CD4-positive, alpha-beta T cell treated with Interleukin-15 for 1 hour (primary cell): ENCODE results near the gene B3GALT4.
"Not testable (repeated sequence)": the region's sequence is repeated elsewhere in the genome, so short reads cannot be mapped to it uniquely, and the experiment has no call there.

ENCODE experiments used
- DNase-seq: peaks from one replicate; pipeline ENCODE4 v3.0.0-alpha.2; 2020

The B3GALT4 gene

GRCh38 chr6:33276864-33277662, at the start of gene B3GALT4:
Gene B3GALT4 (plus strand): TSS chr6:33277123. CDS start chr6:33277420, 297 bp downstream.
- peak; percentile 81 for DNase-seq

GRCh38 chr6:33235221-33235634, 41.7 kb upstream of the B3GALT4 start:
- DNase-seq = no peak

GRCh38 chr6:33236328-33236727, 40.6 kb upstream of the B3GALT4 start:
- DNase-seq = no peak

- no peak for DNase-seq
Measured at GRCh38 chr6:33236852-33237251, 40.1 kb upstream of the B3GALT4 start.

- DNase-seq = no peak
Measured at GRCh38 chr6:33237741-33238140, 39.2 kb upstream of the B3GALT4 start.

GRCh38 chr6:33241968-33242367, 35.0 kb upstream of the B3GALT4 start:
- no peak for DNase-seq

GRCh38 chr6:33243476-33243875, 33.4 kb upstream of the B3GALT4 start:
- DNase-seq = no peak

- peak; percentile 88 for DNase-seq
Measured at GRCh38 chr6:33247977-33248642, 28.8 kb upstream of the B3GALT4 start.

GRCh38 chr6:33248643-33248931, 28.3 kb upstream of the B3GALT4 start:
- DNase-seq = peak; percentile 26

- DNase-seq = peak; percentile 99
Measured at GRCh38 chr6:33248932-33249731, 27.8 kb upstream of the B3GALT4 start.

GRCh38 chr6:33249732-33250630, 26.9 kb upstream of the B3GALT4 start:
- DNase-seq = no peak

GRCh38 chr6:33250731-33251130, 26.2 kb upstream of the B3GALT4 start:
- DNase-seq = no peak

GRCh38 chr6:33251395-33252012, 25.4 kb upstream of the B3GALT4 start:
- no peak for DNase-seq

- DNase-seq = no peak
Measured at GRCh38 chr6:33252759-33253158, 24.2 kb upstream of the B3GALT4 start.

- DNase-seq = no peak
Measured at GRCh38 chr6:33254591-33254990, 22.3 kb upstream of the B3GALT4 start.

- DNase-seq = no peak
Measured at GRCh38 chr6:33259032-33259431, 17.9 kb upstream of the B3GALT4 start.

- not testable (repeated sequence) for DNase-seq
Measured at GRCh38 chr6:33262490-33262889, 14.4 kb upstream of the B3GALT4 start.

GRCh38 chr6:33264015-33264414, 12.9 kb upstream of the B3GALT4 start:
- no peak for DNase-seq

GRCh38 chr6:33271117-33271467, 5.8 kb upstream of the B3GALT4 start:
- no peak for DNase-seq

- DNase-seq = peak; percentile 97
Measured at GRCh38 chr6:33271468-33272274, 5.3 kb upstream of the B3GALT4 start, which contains the start of the genes RPS18 and VPS52. Gene RPS18 (plus strand): TSS chr6:33272075. CDS start chr6:33272120, 45 bp downstream. Gene VPS52 (minus strand): TSS chr6:33271876. CDS start chr6:33271675, 201 bp downstream.
